Transverse colon (tissue), 4 donors: ENCODE measurements around the gene BYSL. TPM values are rescaled to one million over a fixed set of nuclear protein-coding genes. Genes with fewer than 3 reads are reported as not detected.

Experiments
- DNase-seq: peaks from one replicate; pipeline ENCODE4 v3.0.0-alpha.2; 2019
- H3K27ac ChIP-seq, 4 donors: fragments of 200-600 bp; sonication (generic); 2 replicates each; pipeline ENCODE4 v1.5.1; 2016 to 2018; ENCODE audit warnings: inconsistent platforms in 4 of 4
- H3K27me3 ChIP-seq: fragments of 200-600 bp; sonication (generic); 2 replicates; pipeline ENCODE4 v1.5.1; 2017; ENCODE audit warnings: inconsistent platforms
- H3K36me3 ChIP-seq, 4 donors: fragments of 200-600 bp; sonication (generic); 2 replicates each; pipeline ENCODE4 v1.5.1; 2017 to 2019; ENCODE audit warnings: inconsistent platforms in 4 of 4
- H3K4me1 ChIP-seq, 4 donors: fragments of 200-600 bp; sonication (generic); 2 replicates each; pipeline ENCODE4 v1.5.1; 2017 to 2020; ENCODE audit warnings: inconsistent platforms in 4 of 4
- H3K4me3 ChIP-seq, 4 donors: fragments of 200-600 bp; sonication (generic); 1 replicate in 1 of 4; 2 replicates in 3 of 4; pipeline versions ENCODE4 v1.5.1 to v1.6.1; 2017 to 2019; ENCODE audit warnings: inconsistent platforms in 4 of 4
- H3K9me3 ChIP-seq, 2 donors: fragments of 200-600 bp; sonication (generic); 2 replicates each; pipeline ENCODE4 v1.5.1; 2017 to 2019; ENCODE audit warnings: inconsistent platforms in 2 of 2
- EP300 ChIP-seq: sonication (generic); formaldehyde crosslinking; IDR thresholded peaks from one replicate; pipeline ENCODE4 v1.6.1; 2017; ENCODE audit warnings: antibody characterized with exemption, low read depth
- POLR2A ChIP-seq: fragments of 450-650 bp; IDR thresholded peaks from one replicate; pipeline ENCODE4 v1.6.1; 2016; ENCODE audit warnings: antibody characterized with exemption, mild to moderate bottlenecking, moderate library complexity
- POLR2AphosphoS5 ChIP-seq, 3 donors: sonication (generic); formaldehyde crosslinking; IDR thresholded peaks; one replicate each; pipeline ENCODE4 v1.6.1; 2016; ENCODE audit warnings: antibody characterized with exemption in 3 of 3
- WGBS, 2 donors: methylation state at CpG; one replicate each; pipeline ENCODE4 v1.1.5; 2018; ENCODE audit warnings: low coverage in 1 of 2; 5-methylcytosine and 5-hydroxymethylcytosine counted together
- in situ Hi-C, 4 donors: fragments of 200-750 bp; cut with MboI; loops; one replicate each; pipeline versions ENCODE4 v1.15.0 to v1.15.1; 2017; ENCODE audit warnings: low sequenced_read_pairs in 3 of 4, low pct_ligation_motif_present in 1 of 4, low pct_unique_long_range_greater_than_20kb in 1 of 4
- intact Hi-C: fragments of 100-400 bp; cut with DNase I; formaldehyde crosslinking; loops from one replicate; pipeline ENCODE4 v1.15.1; 2023; ENCODE audit warnings: low total_unique reads
- total RNA-seq, 4 donors: library from RNA; depleted of rRNA; stranded (reverse); fragments of >200 nt; gene quantifications; one replicate each; pipeline ENCODE4 v1.1.0, GENCODE V29; 2016
- TF ChIP-seq, protein P1 (sequence below), 5 experiments: fragments of 200-600 bp in 3 of 5; fragments of 450-650 bp in 2 of 5; sonication (generic) in 3 of 5; IDR thresholded peaks; 1 replicate in 2 of 5; 2 replicates in 3 of 5; pipeline ENCODE4 v1.5.1; 2016 to 2017; ENCODE audit warnings: antibody characterized with exemption in 5 of 5, inconsistent platforms in 3 of 5, mild to moderate bottlenecking in 2 of 5, moderate library complexity in 1 of 5

BYSL gene
- total RNA-seq, 4 donors from 2014 or later = 3.4 to 5.9 (median 5.2) TPM

DNA sequence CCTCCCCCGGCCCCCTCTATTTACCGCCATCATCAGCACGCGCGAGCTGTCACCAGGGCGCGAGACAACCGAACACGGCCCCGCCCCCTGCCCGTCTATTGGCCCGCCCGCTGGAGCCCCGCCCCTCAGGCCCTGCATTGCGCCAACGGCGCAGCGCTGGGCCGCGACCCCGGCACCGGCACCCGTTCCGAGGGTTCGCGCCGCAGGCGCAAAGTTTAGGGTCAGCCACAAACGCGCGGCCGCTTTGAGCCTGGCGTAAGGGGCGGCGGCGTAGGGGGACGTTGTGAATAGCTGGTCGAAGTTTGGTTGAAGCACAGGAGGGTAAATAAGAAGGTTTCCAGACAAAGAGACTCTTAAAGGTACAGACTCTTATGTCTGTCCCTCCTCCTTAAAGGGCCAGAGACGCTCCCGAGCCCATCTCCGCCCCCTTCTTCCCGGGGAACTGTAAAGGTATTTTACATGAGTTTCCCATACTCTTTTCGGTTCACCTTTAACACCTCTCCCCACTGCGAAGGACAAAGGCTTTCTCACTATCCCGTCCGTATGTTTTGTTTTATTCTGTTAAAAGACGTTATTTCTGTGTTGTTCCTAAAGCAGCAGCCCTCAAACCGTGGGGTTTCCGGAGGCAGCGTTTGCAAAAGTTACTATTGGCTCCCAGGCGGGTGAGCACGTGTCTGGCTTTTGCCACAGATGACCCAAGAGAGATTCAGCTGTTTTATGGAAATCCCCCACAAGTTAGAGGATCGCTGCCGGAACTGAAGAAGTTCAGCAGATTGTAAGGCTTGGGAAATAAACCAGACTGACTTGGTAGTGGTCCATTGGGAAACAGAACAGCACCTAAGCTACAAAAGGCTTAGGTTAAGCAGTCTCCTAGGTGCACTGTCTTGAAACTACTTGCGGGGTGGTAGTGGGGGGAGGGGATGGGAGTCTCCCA, 25.7 kb upstream of the BYSL start, which contains the start of gene USP49:
Gene USP49, minus strand, starts transcription at position 76 of the 934 bp plus-strand sequence. CDS start 88,392 bp downstream, outside the sequence.
- in situ Hi-C loops = no loop called here
- H3K9me3 ChIP-seq = no peaks in the 10 kb centered on the region
- H3K36me3 ChIP-seq = peaks cover 0 to 4% (median 0%) of the 10 kb centered on the region in 4 donors
- no peaks in the 10 kb centered on the region for H3K27me3 ChIP-seq
- H3K4me3 ChIP-seq = peak within 1 kb of the TSS; percentile 73 to 100 (median 94)
- peaks cover 10 to 23% (median 14%) of the 10 kb centered on the region in 4 donors for H3K4me1 ChIP-seq
- 0% methylated on average over 13 to 52 of the region's 55 CpGs for WGBS, 2 donors
- TF ChIP-seq, protein P1, sequence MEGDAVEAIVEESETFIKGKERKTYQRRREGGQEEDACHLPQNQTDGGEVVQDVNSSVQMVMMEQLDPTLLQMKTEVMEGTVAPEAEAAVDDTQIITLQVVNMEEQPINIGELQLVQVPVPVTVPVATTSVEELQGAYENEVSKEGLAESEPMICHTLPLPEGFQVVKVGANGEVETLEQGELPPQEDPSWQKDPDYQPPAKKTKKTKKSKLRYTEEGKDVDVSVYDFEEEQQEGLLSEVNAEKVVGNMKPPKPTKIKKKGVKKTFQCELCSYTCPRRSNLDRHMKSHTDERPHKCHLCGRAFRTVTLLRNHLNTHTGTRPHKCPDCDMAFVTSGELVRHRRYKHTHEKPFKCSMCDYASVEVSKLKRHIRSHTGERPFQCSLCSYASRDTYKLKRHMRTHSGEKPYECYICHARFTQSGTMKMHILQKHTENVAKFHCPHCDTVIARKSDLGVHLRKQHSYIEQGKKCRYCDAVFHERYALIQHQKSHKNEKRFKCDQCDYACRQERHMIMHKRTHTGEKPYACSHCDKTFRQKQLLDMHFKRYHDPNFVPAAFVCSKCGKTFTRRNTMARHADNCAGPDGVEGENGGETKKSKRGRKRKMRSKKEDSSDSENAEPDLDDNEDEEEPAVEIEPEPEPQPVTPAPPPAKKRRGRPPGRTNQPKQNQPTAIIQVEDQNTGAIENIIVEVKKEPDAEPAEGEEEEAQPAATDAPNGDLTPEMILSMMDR (IDR thresholded peaks at IDR 0.05) = no peak
- peak in 2 of 3 donors; percentile 12 to 40 for TF ChIP-seq POLR2AphosphoS5 (IDR thresholded peaks at IDR 0.05)
- intact Hi-C loops = no loop called here
- peak; percentile 91 for DNase-seq
- H3K27ac ChIP-seq = peak within 1 kb of the TSS; percentile 85 to 95 (median 93)

DNA sequence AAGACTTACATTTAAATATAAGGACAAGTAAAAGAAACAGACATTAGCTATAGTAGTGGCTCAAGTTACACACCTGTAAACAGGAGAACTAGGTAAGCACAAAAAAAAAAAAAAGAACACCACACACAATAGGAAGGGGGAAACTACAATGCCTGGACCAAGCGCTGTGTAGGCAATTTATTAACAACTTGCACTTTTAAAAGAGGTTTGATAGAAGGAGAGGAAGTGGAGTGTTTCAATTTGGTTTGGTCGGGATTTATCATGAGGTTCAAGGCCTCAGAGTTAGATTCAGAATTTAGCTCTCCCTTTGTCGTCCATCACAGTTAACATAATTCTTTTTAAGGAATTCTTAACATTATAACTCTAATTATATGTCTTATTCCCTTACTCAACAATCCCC, 25.0 kb upstream of the BYSL start:
- peaks cover 0 to 4% (median 0%) of the 10 kb centered on the region in 4 donors for H3K36me3 ChIP-seq
- peak overlapping the region in 2 of 4 donors; percentile 73 to 100 for H3K4me3 ChIP-seq

DNA sequence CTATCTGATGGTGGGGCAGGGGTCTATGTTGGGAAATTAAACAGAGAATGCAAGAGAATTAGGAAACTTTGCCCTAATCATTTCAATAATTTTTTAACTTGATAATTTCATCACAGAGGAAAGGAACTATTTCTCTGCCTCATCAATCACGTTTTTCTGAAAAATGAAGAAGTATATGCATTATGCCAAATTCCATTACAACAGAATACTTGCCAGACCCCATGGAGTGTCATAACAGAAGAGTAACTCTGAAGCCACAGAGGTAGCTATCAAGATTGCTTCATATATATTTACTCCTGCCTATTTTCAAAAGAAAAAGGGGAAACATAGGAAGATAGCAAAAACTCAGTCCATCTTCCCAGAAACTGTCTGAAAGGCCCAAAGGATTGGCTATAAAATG, 20.4 kb upstream of the BYSL start:
- H3K36me3 ChIP-seq = peaks cover 0 to 21% (median 4%) of the 10 kb centered on the region in 4 donors
- H3K4me1 ChIP-seq = peaks cover 5 to 9% (median 6%) of the 10 kb centered on the region in 4 donors
- TF ChIP-seq POLR2A = no peak
- TF ChIP-seq, protein P1 (IDR thresholded peaks at IDR 0.05) = no peak
- no peak for DNase-seq
- WGBS, 2 donors = 67 to 81% methylated on average over 1 of the region's 1 CpG
- in situ Hi-C loops (loop anchor here in 1 of 4 donors (25.0 kb wide), 2 partner anchors 114 to 311 kb away; partner anchors contain the start of genes FRS3, MRPS10, PRICKLE4 and TOMM6), intact Hi-C loops (loop anchor here (1.0 kb wide), 1 partner anchor 27 kb away; no protein-coding TSS in a partner anchor)
- H3K4me3 ChIP-seq = no peak overlapping the region
- no peaks in the 10 kb centered on the region for H3K27me3 ChIP-seq
- no peaks in the 10 kb centered on the region for H3K9me3 ChIP-seq
- no peak overlapping the region for H3K27ac ChIP-seq

More for the DNA sequence above, 25.0 kb upstream of the BYSL start:
- H3K27ac ChIP-seq = peak overlapping the region; percentile 85 to 95 (median 93)
- peaks cover 10 to 23% (median 14%) of the 10 kb centered on the region in 4 donors for H3K4me1 ChIP-seq
- DNase-seq = no peak
- TF ChIP-seq POLR2AphosphoS5 (IDR thresholded peaks at IDR 0.05) = no peak
- TF ChIP-seq, protein P1 (IDR thresholded peaks at IDR 0.05) = no peak
- no peak for TF ChIP-seq EP300
- TF ChIP-seq POLR2A = no peak
- WGBS, 2 donors = 38 to 66% methylated on average over 1 to 3 of the region's 3 CpGs
- in situ Hi-C loops = no loop called here
- H3K27me3 ChIP-seq = no peaks in the 10 kb centered on the region
- intact Hi-C loops = no loop called here
- H3K9me3 ChIP-seq = no peaks in the 10 kb centered on the region

DNA sequence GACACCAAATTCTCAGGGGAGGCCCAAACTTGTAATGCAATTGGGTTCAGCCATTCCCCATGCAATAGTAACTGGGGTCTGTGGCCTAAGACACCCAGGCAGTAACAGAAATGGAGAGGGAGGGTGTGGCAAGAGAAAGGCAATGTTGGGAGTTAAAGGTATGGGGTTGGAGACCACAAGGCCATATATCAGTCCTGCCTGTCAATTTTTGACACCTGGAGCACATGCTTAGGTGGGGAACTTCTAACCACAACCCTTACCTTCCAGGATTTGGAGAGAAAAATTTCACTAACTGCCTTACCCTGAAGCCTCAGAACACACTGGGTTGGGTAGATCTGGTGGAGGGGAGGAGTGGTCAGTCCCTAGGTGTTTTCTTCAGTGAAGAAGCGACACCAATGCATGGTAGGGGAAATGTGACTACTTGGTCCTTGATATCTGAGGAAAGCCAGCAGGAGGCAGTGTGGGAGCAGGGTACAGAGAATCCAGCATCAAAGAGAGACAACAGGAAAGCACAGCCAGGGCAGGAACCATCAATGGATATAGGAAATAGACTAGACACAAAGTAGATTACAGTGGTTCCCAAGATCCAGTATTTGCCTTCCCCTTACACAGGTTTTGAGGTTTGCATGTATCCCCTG, 19.3 kb upstream of the BYSL start:
- Histone ChIP-seq H3K27me3 (no peaks in the 10 kb centered on the region), H3K9me3 (no peaks in the 10 kb centered on the region), H3K27ac (no peak overlapping the region), H3K4me1 (no peaks in the 10 kb centered on the region), H3K4me3 (no peak overlapping the region), H3K36me3 (peaks cover 0 to 31% (median 10%) of the 10 kb centered on the region in 4 donors)
- TF ChIP-seq, protein P1 (IDR thresholded peaks at IDR 0.05) = peak in 1 of 5 experiments; percentile 10
- TF ChIP-seq EP300 (no peak), POLR2A (no peak)
- intact Hi-C loops = loop anchor here (1.0 kb wide), 1 partner anchor 26 kb away; no protein-coding TSS in a partner anchor
- 96% methylated on average over 1 of the region's 1 CpG; no CpG with 5 or more reads in 1 of the 2 donors for WGBS, 2 donors
- peak; percentile 10 for DNase-seq
- in situ Hi-C loops = loop anchor here in 1 of 4 donors (25.0 kb wide), 2 partner anchors 115 to 310 kb away; partner anchors contain the start of genes FRS3, MRPS10, PRICKLE4 and TOMM6
